Activated CD4-positive, alpha-beta T cell treated with anti-CD3 and anti-CD28 coated beads for 1 hour (primary cell): Measurements from ENCODE around the gene STX5.
"Not testable (repeated sequence)": the region's sequence is repeated elsewhere in the genome, so short reads cannot be mapped to it uniquely, and the experiment has no call there.

ENCODE experiments used
- DNase-seq: peaks from one replicate; pipeline ENCODE4 v3.0.0-alpha.2; 2020

STX5 gene

GRCh38 chr11:62828130-62828529 is 3.7 kb downstream of the STX5 start:
- not testable (repeated sequence) for DNase-seq

GRCh38 chr11:62823677-62824076 is 8.2 kb downstream of the STX5 start:
- DNase-seq = no peak

GRCh38 chr11:62817129-62817528 is 14.7 kb downstream of the STX5 start:
- no peak for DNase-seq

GRCh38 chr11:62816557-62816956 is 15.3 kb downstream of the STX5 start:
- no peak for DNase-seq

GRCh38 chr11:62811659-62812058 is 20.2 kb downstream of the STX5 start:
- DNase-seq = no peak

- no peak for DNase-seq
Measured at GRCh38 chr11:62810748-62811147, 21.1 kb downstream of the STX5 start.

- no peak for DNase-seq
Measured at GRCh38 chr11:62806611-62807121, 25.2 kb downstream of the STX5 start.

GRCh38 chr11:62805961-62806441 is 25.9 kb downstream of the STX5 start:
- no peak for DNase-seq

- DNase-seq = peak; percentile 96
Measured at GRCh38 chr11:62805076-62805892, 26.6 kb downstream of the STX5 start, which contains the start of gene NXF1. TSS of gene NXF1 (minus strand) at chr11:62805440. CDS start at chr11:62805356, 84 bp downstream.

- no peak for DNase-seq
Measured at GRCh38 chr11:62804310-62805075, 27.4 kb downstream of the STX5 start.

GRCh38 chr11:62801071-62801470 is 30.8 kb downstream of the STX5 start:
- no peak for DNase-seq

GRCh38 chr11:62799486-62799885 is 32.4 kb downstream of the STX5 start:
- DNase-seq = no peak

- no peak for DNase-seq
Measured at GRCh38 chr11:62796281-62796680, 35.6 kb downstream of the STX5 start.

- DNase-seq = no peak
Measured at GRCh38 chr11:62794201-62794775, 37.6 kb downstream of the STX5 start.

- DNase-seq = no peak
Measured at GRCh38 chr11:62792202-62792575, 39.7 kb downstream of the STX5 start.

GRCh38 chr11:62791501-62792201 is 40.2 kb downstream of the STX5 start, which contains the start of gene TMEM223:
TSS of gene TMEM223 (minus strand) at chr11:62792006. CDS start at chr11:62791994, 12 bp downstream.
- peak; percentile 82 for DNase-seq

GRCh38 chr11:62789576-62789975 is 42.3 kb downstream of the STX5 start:
- no peak for DNase-seq

GRCh38 chr11:62788991-62789390 is 42.9 kb downstream of the STX5 start:
- no peak for DNase-seq

- DNase-seq = peak; percentile 95
Measured at GRCh38 chr11:62787005-62787759, 44.7 kb downstream of the STX5 start, which contains the start of gene TMEM179B. TSS of gene TMEM179B (plus strand) at chr11:62787402. CDS start at chr11:62787432, 30 bp downstream.

GRCh38 chr11:62786318-62787004 is 45.4 kb downstream of the STX5 start:
- DNase-seq = peak; percentile 73

GRCh38 chr11:62782753-62783152 is 49.1 kb downstream of the STX5 start:
- DNase-seq = no peak
